IMR-90 (cell line): ENCODE measurements around the gene TMTC1.

Experiments used
- CEBPB ChIP-seq: IDR thresholded peaks from 2 replicates; pipeline ENCODE4 v1.6.1; 2012; ENCODE audit warnings: low read depth, low read length, improper control_type of control experiment
- CTCF ChIP-seq: conservative IDR thresholded peaks from 2 replicates; pipeline ENCODE4 v1.5.1; 2012; ENCODE audit warnings: mild to moderate bottlenecking, low read depth, low read length, improper control_type of control experiment
- POLR2A ChIP-seq: IDR thresholded peaks from 2 replicates; pipeline ENCODE4 v1.6.1; 2012; ENCODE audit warnings: mild to moderate bottlenecking, low read depth, low read length
- SMC3 ChIP-seq: fragments of 150-350 bp; IDR thresholded peaks from 2 replicates; pipeline ENCODE4 v1.6.1; 2016; ENCODE audit warnings: low read depth, mild to moderate bottlenecking, antibody characterized with exemption, low read length, moderate library complexity
- USF2 ChIP-seq: fragments of 150-350 bp; IDR thresholded peaks from 2 replicates; pipeline ENCODE4 v1.6.1; 2017; ENCODE audit warnings: mild to moderate bottlenecking, antibody characterized with exemption, low read length, low read depth

- TF ChIP-seq USF2 (no peak), POLR2A (no peak), CTCF (no peak), SMC3 (no peak), CEBPB (no peak)
These were observed 41.1 kb downstream of the TMTC1 start for GRCh38 chr12:29742646-29743045.
